IMR-90 (cell line): ENCODE results near the gene SCN8A. TPM values are rescaled to one million over a fixed set of nuclear protein-coding genes. Genes with fewer than 3 reads are reported as not detected.

Experiments used
- ATAC-seq: fragments of 200-7000 bp; cut with Tn5 transposase; 2 replicates; pipeline ENCODE4 v1.9.1; 2020; ENCODE audit warnings: low read depth, mild to moderate bottlenecking, moderate library complexity
- BruUV-seq: library from RNA; stranded (reverse); fragments of 400-500 nt; replicated peaks from 2 replicates; lab custom pipeline; 2021; lab: Mats Ljungman, UMichigan
- CTCF ChIA-PET: fragments of 300-600 bp; formaldehyde crosslinking; extraction: SDS; loops from one replicate; lab custom pipeline; 2021; ENCODE audit warnings: antibody characterized with exemption; lab: Yijun Ruan, JAX
- POLR2A ChIA-PET: fragments of 300-600 bp; sonication (Branson Sonifier 250); formaldehyde crosslinking; loops from one replicate; lab custom pipeline; 2022; ENCODE audit warnings: antibody characterized with exemption; ENCODE audit not compliant: unreplicated experiment; lab: Charles Lee
- DNase-seq: peaks from one replicate; pipeline ENCODE4 v3.0.0; 2013
- H2AFZ ChIP-seq: replicated peaks from 2 replicates; pipeline ENCODE3; 2013; ENCODE audit warnings: low read length, mild to moderate bottlenecking; ENCODE audit not compliant: poor library complexity
- H2AK5ac ChIP-seq: 2 replicates; pipeline ENCODE4 v1.6.1; 2013; ENCODE audit warnings: low read depth, low read length, inconsistent platforms
- H2AK9ac ChIP-seq: replicated peaks from 2 replicates; pipeline ENCODE3; 2013; ENCODE audit warnings: mild to moderate bottlenecking, low read depth, low read length, moderate library complexity; ENCODE audit not compliant: poor library complexity
- H2BK120ac ChIP-seq: 2 replicates; pipeline ENCODE4 v1.6.1; 2013; ENCODE audit warnings: low read depth, low read length, inconsistent platforms
- H2BK15ac ChIP-seq: 3 replicates; pipeline ENCODE4 v1.6.1; 2013; ENCODE audit warnings: low read depth, low read length, inconsistent platforms
- H2BK20ac ChIP-seq: 2 replicates; pipeline ENCODE4 v1.6.1; 2013; ENCODE audit warnings: low read depth, mild to moderate bottlenecking, inconsistent platforms, low read length, moderate library complexity
- H2BK5ac ChIP-seq: 2 replicates; pipeline ENCODE4 v1.6.1; 2013; ENCODE audit warnings: mild to moderate bottlenecking, low read depth, low read length, inconsistent platforms; ENCODE audit not compliant: poor library complexity, severe bottlenecking
- H3K14ac ChIP-seq: replicated peaks from 2 replicates; pipeline ENCODE4 v1.6.1; 2013; ENCODE audit warnings: low read depth, low read length, inconsistent platforms
- H3K18ac ChIP-seq: 2 replicates; pipeline ENCODE4 v1.6.1; 2013; ENCODE audit warnings: low read depth, low read length, control low read depth
- H3K23ac ChIP-seq: 2 replicates; pipeline ENCODE4 v1.6.1; 2013; ENCODE audit warnings: low read depth, low read length, inconsistent platforms
- H3K27ac ChIP-seq: 2 replicates; pipeline ENCODE4 v1.5.1; 2013; ENCODE audit warnings: mild to moderate bottlenecking, control low read depth, low read length; ENCODE audit not compliant: insufficient read depth
- H3K27me3 ChIP-seq: 2 replicates; pipeline ENCODE4 v1.6.1; 2013; ENCODE audit warnings: low read length; ENCODE audit not compliant: control insufficient read depth, insufficient read depth
- H3K36me3 ChIP-seq: 2 replicates; pipeline ENCODE4 v1.6.1; 2013; ENCODE audit warnings: low read length, mixed read lengths; ENCODE audit not compliant: control insufficient read depth, insufficient read depth
- H3K4ac ChIP-seq: 2 replicates; pipeline ENCODE4 v1.6.1; 2013; ENCODE audit warnings: low read depth, low read length, inconsistent platforms
- H3K4me1 ChIP-seq: 2 replicates; pipeline ENCODE4 v1.6.1; 2013; ENCODE audit warnings: low read length, mixed read lengths; ENCODE audit not compliant: control insufficient read depth, insufficient read depth
- H3K4me2 ChIP-seq: 2 replicates; pipeline ENCODE4 v1.6.1; 2013; ENCODE audit warnings: low read depth, mild to moderate bottlenecking, control low read depth, low read length, moderate library complexity
- H3K4me3 ChIP-seq: 2 replicates; pipeline ENCODE4 v1.5.1; 2013; ENCODE audit warnings: low read depth, mild to moderate bottlenecking, control low read depth, low read length, moderate library complexity; ENCODE audit not compliant: insufficient read depth
- H3K56ac ChIP-seq: 2 replicates; pipeline ENCODE4 v1.6.1; 2013; ENCODE audit warnings: low read length, inconsistent platforms; ENCODE audit not compliant: insufficient read depth; ENCODE audit errors: extremely low read depth
- H3K79me1 ChIP-seq, 2 experiments: 2 replicates each; pipeline ENCODE4 v1.6.1; 2013; ENCODE audit warnings: low read length in 2 of 2, inconsistent platforms in 1 of 2, low read depth in 1 of 2
- H3K9ac ChIP-seq: 2 replicates; pipeline ENCODE4 v1.6.1; 2013; ENCODE audit warnings: low read depth, low read length, control low read depth
- H3K9me1 ChIP-seq: 2 replicates; pipeline ENCODE4 v1.6.1; 2013; ENCODE audit warnings: low read length, inconsistent platforms; ENCODE audit not compliant: insufficient read depth
- H3K9me3 ChIP-seq: 2 replicates; pipeline ENCODE4 v1.6.1; 2013; ENCODE audit warnings: low read length; ENCODE audit not compliant: control insufficient read depth, insufficient read depth
- H4K20me1 ChIP-seq: 2 replicates; pipeline ENCODE4 v1.6.1; 2013; ENCODE audit warnings: low read length, inconsistent platforms; ENCODE audit not compliant: insufficient read depth
- H4K5ac ChIP-seq: 2 replicates; pipeline ENCODE4 v1.6.1; 2013; ENCODE audit warnings: mild to moderate bottlenecking, low read depth, low read length, control low read depth
- H4K8ac ChIP-seq, 2 experiments: 2 replicates each; pipeline ENCODE4 v1.6.1; 2013; ENCODE audit warnings: low read depth in 2 of 2, low read length in 2 of 2, control low read depth in 1 of 2, inconsistent platforms in 1 of 2
- H4K91ac ChIP-seq: 2 replicates; pipeline ENCODE4 v1.6.1; 2013; ENCODE audit warnings: low read depth, low read length, inconsistent platforms; ENCODE audit not compliant: insufficient read depth
- BHLHE40 ChIP-seq: fragments of 150-350 bp; IDR thresholded peaks from 2 replicates; pipeline ENCODE4 v1.6.1; 2016; ENCODE audit warnings: mild to moderate bottlenecking, low read depth, low read length
- CEBPB ChIP-seq: IDR thresholded peaks from 2 replicates; pipeline ENCODE4 v1.6.1; 2012; ENCODE audit warnings: low read depth, low read length, improper control_type of control experiment
- CHD1 ChIP-seq: IDR thresholded peaks from 2 replicates; pipeline ENCODE4 v1.6.1; 2012; ENCODE audit warnings: low read depth, low read length, improper control_type of control experiment
- FOS ChIP-seq: fragments of 150-350 bp; IDR thresholded peaks from 2 replicates; pipeline ENCODE4 v1.6.1; 2016; ENCODE audit warnings: low read depth, low read length
- MAFK ChIP-seq: IDR thresholded peaks from 2 replicates; pipeline ENCODE4 v1.6.1; 2012; ENCODE audit warnings: low read depth, low read length, improper control_type of control experiment
- MAZ ChIP-seq: IDR thresholded peaks from 2 replicates; pipeline ENCODE4 v1.6.1; 2012; ENCODE audit warnings: low read depth, mild to moderate bottlenecking, low read length, improper control_type of control experiment, moderate library complexity, borderline replicate concordance
- MXI1 ChIP-seq: IDR thresholded peaks from 2 replicates; pipeline ENCODE4 v1.6.1; 2012; ENCODE audit warnings: low read depth, mild to moderate bottlenecking, low read length, moderate library complexity, borderline replicate concordance
- NFE2L2 ChIP-seq: fragments of 150-350 bp; IDR thresholded peaks from 2 replicates; pipeline ENCODE4 v1.6.1; 2016; ENCODE audit warnings: low read depth, mild to moderate bottlenecking, low read length
- POLR2A ChIP-seq: IDR thresholded peaks from 2 replicates; pipeline ENCODE4 v1.6.1; 2012; ENCODE audit warnings: mild to moderate bottlenecking, low read depth, low read length
- RAD21 ChIP-seq: IDR thresholded peaks from 2 replicates; pipeline ENCODE4 v1.6.1; 2012; ENCODE audit warnings: low read length, improper control_type of control experiment
- RCOR1 ChIP-seq: IDR thresholded peaks from 2 replicates; pipeline ENCODE4 v1.6.1; 2012; ENCODE audit warnings: mild to moderate bottlenecking, low read length, improper control_type of control experiment; ENCODE audit not compliant: insufficient replicate concordance
- RFX5 ChIP-seq: IDR thresholded peaks from 2 replicates; pipeline ENCODE4 v1.8.0; 2012; ENCODE audit warnings: low read depth, mild to moderate bottlenecking, low read length, moderate library complexity
- SMC3 ChIP-seq: fragments of 150-350 bp; IDR thresholded peaks from 2 replicates; pipeline ENCODE4 v1.6.1; 2016; ENCODE audit warnings: low read depth, mild to moderate bottlenecking, antibody characterized with exemption, low read length, moderate library complexity
- dilution Hi-C: fragments of 300-500 bp; cut with HindIII; formaldehyde crosslinking; loops from one replicate; pipeline ENCODE4 v1.14.3; 2018; ENCODE audit warnings: low sequenced_read_pairs; ENCODE audit not compliant: unreplicated experiment
- in situ Hi-C: fragments of 300-500 bp; cut with MboI; formaldehyde crosslinking; loops from 3 replicates; pipeline ENCODE4 v1.14.3; 2019; ENCODE audit warnings: low sequenced_read_pairs, inconsistent platforms, mixed read lengths
- intact Hi-C: fragments of 100-400 bp; cut with micrococcal nuclease; formaldehyde crosslinking; loops from 2 replicates; pipeline ENCODE4 v1.10.0; 2022
- polyA plus RNA-seq, 3 experiments: library from polyadenylated mRNA; depleted of rRNA; stranded (reverse); fragments of >200 nt; gene quantifications; 2 replicates each; pipeline ENCODE4 v1.2.3, GENCODE V29; 2012; ENCODE audit warnings: low replicate concordance in 1 of 3
- total RNA-seq: library from RNA; depleted of rRNA; stranded (reverse); fragments of >200 nt; gene quantifications from 2 replicates; pipeline ENCODE4 v1.2.3, GENCODE V29; 2012
- TF ChIP-seq, protein P1 (sequence below): conservative IDR thresholded peaks from 2 replicates; pipeline ENCODE4 v1.5.1; 2012; ENCODE audit warnings: mild to moderate bottlenecking, low read depth, low read length, improper control_type of control experiment
- TF ChIP-seq, protein P2 (sequence below): fragments of 150-350 bp; IDR thresholded peaks from 2 replicates; pipeline ENCODE4 v1.6.1; 2016; ENCODE audit warnings: low read depth, mild to moderate bottlenecking, low read length, moderate library complexity, borderline replicate concordance
- TF ChIP-seq, protein P3 (sequence below): fragments of 150-350 bp; IDR thresholded peaks from 2 replicates; pipeline ENCODE4 v1.6.1; 2017; ENCODE audit warnings: mild to moderate bottlenecking, antibody characterized with exemption, low read length, low read depth

SCN8A gene
- total and polyA plus RNA-seq, 2 of the 4 experiments (the other 2 are of a cell fraction): 6.9 to 19.7 TPM

DNA sequence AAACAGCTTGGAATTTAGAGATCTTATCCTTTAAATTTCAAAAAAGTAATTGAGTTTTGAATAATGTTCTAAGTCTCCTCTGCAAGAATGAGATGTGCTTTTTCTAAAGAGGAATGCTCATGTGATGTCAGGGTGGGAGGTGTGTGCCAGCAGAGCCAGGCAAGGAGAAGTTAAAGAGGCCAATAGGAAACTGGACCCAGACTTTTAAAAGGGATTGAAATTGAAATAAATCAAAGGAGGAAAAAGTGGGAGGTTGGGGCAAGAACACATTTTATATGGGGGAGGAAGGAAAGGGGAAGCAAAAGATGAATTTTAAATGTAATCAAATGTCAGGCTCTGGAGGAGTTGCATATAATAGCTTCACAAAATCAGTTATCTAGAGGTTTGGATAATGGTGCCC is 131.4 kb downstream of the SCN8A start:
- Histone ChIP-seq H2BK20ac (no peak overlapping the region), H3K56ac (no peak overlapping the region), H3K4me3 (no peak overlapping the region), H4K5ac (no peak overlapping the region), H3K27ac (no peak overlapping the region), H3K14ac (no peak overlapping the region), H2BK15ac (no peak overlapping the region), H3K79me1 (peaks cover 0 to 4% of the 10 kb centered on the region in 2 experiments; a peak in 1 of 4 replicates), H3K4ac (no peak overlapping the region), H4K91ac (no peak overlapping the region), H3K9me3 (no peaks in the 10 kb centered on the region), H3K4me1 (no peaks in the 10 kb centered on the region), H3K18ac (no peak overlapping the region), H2AFZ (no peak overlapping the region), H2AK9ac (no peak overlapping the region), H3K4me2 (no peak overlapping the region), H3K36me3 (no peaks in the 10 kb centered on the region), H4K20me1 (no peaks in the 10 kb centered on the region), H3K9me1 (peaks cover 4% of the 10 kb centered on the region), H3K9ac (no peak overlapping the region), H2BK120ac (no peak overlapping the region), H2AK5ac (no peak overlapping the region), H4K8ac (no peak overlapping the region), H3K23ac (no peak overlapping the region), H2BK5ac (no peak overlapping the region), H3K27me3 (no peaks in the 10 kb centered on the region)
- ATAC-seq: no peak
- no peak for DNase-seq
- intact Hi-C loops: no loop called here
- in situ Hi-C loops: no loop called here
- no TSS peak for BruUV-seq
- dilution Hi-C loops: no loop called here
- TF ChIP-seq MAZ (no peak), FOS (no peak), MXI1 (no peak), RCOR1 (no peak), RAD21 (no peak), BHLHE40 (no peak), POLR2A (no peak), NFE2L2 (no peak), RFX5 (no peak), MAFK (no peak), SMC3 (no peak), CHD1 (no peak), CEBPB (no peak)
- TF ChIP-seq, protein P1, sequence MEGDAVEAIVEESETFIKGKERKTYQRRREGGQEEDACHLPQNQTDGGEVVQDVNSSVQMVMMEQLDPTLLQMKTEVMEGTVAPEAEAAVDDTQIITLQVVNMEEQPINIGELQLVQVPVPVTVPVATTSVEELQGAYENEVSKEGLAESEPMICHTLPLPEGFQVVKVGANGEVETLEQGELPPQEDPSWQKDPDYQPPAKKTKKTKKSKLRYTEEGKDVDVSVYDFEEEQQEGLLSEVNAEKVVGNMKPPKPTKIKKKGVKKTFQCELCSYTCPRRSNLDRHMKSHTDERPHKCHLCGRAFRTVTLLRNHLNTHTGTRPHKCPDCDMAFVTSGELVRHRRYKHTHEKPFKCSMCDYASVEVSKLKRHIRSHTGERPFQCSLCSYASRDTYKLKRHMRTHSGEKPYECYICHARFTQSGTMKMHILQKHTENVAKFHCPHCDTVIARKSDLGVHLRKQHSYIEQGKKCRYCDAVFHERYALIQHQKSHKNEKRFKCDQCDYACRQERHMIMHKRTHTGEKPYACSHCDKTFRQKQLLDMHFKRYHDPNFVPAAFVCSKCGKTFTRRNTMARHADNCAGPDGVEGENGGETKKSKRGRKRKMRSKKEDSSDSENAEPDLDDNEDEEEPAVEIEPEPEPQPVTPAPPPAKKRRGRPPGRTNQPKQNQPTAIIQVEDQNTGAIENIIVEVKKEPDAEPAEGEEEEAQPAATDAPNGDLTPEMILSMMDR: no peak
- TF ChIP-seq, protein P2, sequence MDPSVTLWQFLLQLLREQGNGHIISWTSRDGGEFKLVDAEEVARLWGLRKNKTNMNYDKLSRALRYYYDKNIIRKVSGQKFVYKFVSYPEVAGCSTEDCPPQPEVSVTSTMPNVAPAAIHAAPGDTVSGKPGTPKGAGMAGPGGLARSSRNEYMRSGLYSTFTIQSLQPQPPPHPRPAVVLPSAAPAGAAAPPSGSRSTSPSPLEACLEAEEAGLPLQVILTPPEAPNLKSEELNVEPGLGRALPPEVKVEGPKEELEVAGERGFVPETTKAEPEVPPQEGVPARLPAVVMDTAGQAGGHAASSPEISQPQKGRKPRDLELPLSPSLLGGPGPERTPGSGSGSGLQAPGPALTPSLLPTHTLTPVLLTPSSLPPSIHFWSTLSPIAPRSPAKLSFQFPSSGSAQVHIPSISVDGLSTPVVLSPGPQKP: no peak
- TF ChIP-seq, protein P3, sequence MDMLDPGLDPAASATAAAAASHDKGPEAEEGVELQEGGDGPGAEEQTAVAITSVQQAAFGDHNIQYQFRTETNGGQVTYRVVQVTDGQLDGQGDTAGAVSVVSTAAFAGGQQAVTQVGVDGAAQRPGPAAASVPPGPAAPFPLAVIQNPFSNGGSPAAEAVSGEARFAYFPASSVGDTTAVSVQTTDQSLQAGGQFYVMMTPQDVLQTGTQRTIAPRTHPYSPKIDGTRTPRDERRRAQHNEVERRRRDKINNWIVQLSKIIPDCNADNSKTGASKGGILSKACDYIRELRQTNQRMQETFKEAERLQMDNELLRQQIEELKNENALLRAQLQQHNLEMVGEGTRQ: no peak
- ChIA-PET CTCF (no interaction called here), POLR2A (no interaction called here)
